Testis (tissue), 3 donors: ENCODE results near the gene XXYLT1. TPM values are rescaled to one million over a fixed set of nuclear protein-coding genes. Genes with fewer than 3 reads are reported as not detected.

Experiments used
- DNase-seq: peaks from one replicate; pipeline ENCODE4 v3.0.0-alpha.2; 2019
- H3K27ac ChIP-seq, 2 donors: fragments of 200-600 bp; sonication (generic); one replicate each; pipeline ENCODE4 v1.5.1; 2019
- H3K27me3 ChIP-seq: fragments of 200-600 bp; sonication (generic); one replicate; pipeline ENCODE4 v1.5.1; 2019
- H3K36me3 ChIP-seq: fragments of 200-600 bp; sonication (generic); one replicate; pipeline ENCODE4 v1.5.1; 2017; ENCODE audit warnings: low read depth; ENCODE audit errors: missing control alignments
- H3K4me1 ChIP-seq: fragments of 200-600 bp; sonication (generic); one replicate; pipeline ENCODE4 v1.5.1; 2019
- H3K4me3 ChIP-seq, 2 donors: fragments of 200-600 bp; sonication (generic); one replicate each; pipeline ENCODE4 v1.5.1; 2017 to 2019
- H3K9me3 ChIP-seq: fragments of 200-600 bp; sonication (generic); one replicate; pipeline ENCODE4 v1.5.1; 2017
- CTCF ChIP-seq, 3 experiments: fragments of 450-650 bp in 2 of 3; fragments of 200-600 bp in 1 of 3; sonication (generic) in 1 of 3; IDR thresholded peaks; one replicate each; pipeline ENCODE4 v1.5.1; 2016 to 2019; ENCODE audit warnings: antibody characterized with exemption in 3 of 3, mild to moderate bottlenecking in 2 of 3, moderate library complexity in 1 of 3
- POLR2A ChIP-seq: fragments of 450-650 bp; IDR thresholded peaks from one replicate; pipeline ENCODE4 v1.6.1; 2017; ENCODE audit warnings: antibody characterized with exemption, mild to moderate bottlenecking, moderate library complexity
- WGBS, 2 donors: methylation state at CpG; one replicate each; pipeline ENCODE4 v1.1.5; 2018; 5-methylcytosine and 5-hydroxymethylcytosine counted together
- intact Hi-C: fragments of 100-400 bp; cut with DNase I; formaldehyde crosslinking; loops from one replicate; pipeline ENCODE4 v1.15.1; 2023; ENCODE audit warnings: low total_unique reads
- polyA plus RNA-seq: library from polyadenylated mRNA; stranded (reverse); fragments of 350-450 nt; fragmentation: Illumina TruSeq; extraction: RNeasy Lipid Tissue Mini Kit (QIAGEN cat#74804); gene quantifications from one replicate; pipeline ENCODE4 v1.2.3, GENCODE V29; 2014; ENCODE audit warnings: low read depth, low replicate concordance; ENCODE audit not compliant: insufficient read depth
- total RNA-seq, 2 donors: library from RNA; depleted of rRNA; stranded (reverse); fragments of >200 nt; gene quantifications; one replicate each; pipeline ENCODE4 v1.2.3, GENCODE V29; 2016

Gene XXYLT1
- total and polyA plus RNA-seq, 3 donors from 2014 or later: 7.2 to 12.5 (median 11.1) TPM

- H3K27me3 ChIP-seq: no peaks in the 10 kb centered on the region
- H3K36me3 ChIP-seq: no peaks in the 10 kb centered on the region
- no peaks in the 10 kb centered on the region for H3K9me3 ChIP-seq
- WGBS, 2 donors: 84 to 89% methylated on average over 24 to 35 of the region's 35 CpGs
- intact Hi-C loops: no loop called here
- no peaks in the 10 kb centered on the region for H3K4me1 ChIP-seq
- no peak for DNase-seq
- H3K4me3 ChIP-seq: no peak overlapping the region
- TF ChIP-seq CTCF (IDR thresholded peaks at IDR 0.05) (no peak), POLR2A (no peak)
- H3K27ac ChIP-seq: no peak overlapping the region
Observed at GRCh38 chr3:195075941-195076875, 194.8 kb downstream of the XXYLT1 start.

- Histone ChIP-seq H3K4me3 (no peak overlapping the region), H3K4me1 (no peaks in the 10 kb centered on the region), H3K27me3 (no peaks in the 10 kb centered on the region), H3K9me3 (no peaks in the 10 kb centered on the region), H3K36me3 (no peaks in the 10 kb centered on the region), H3K27ac (no peak overlapping the region)
- TF ChIP-seq POLR2A (no peak), CTCF (IDR thresholded peaks at IDR 0.05) (no peak)
- DNase-seq: no peak
- 85 to 94% methylated on average over 8 to 14 of the region's 14 CpGs for WGBS, 2 donors
- intact Hi-C loops: no loop called here
Observed at GRCh38 chr3:195075199-195075940, 195.6 kb downstream of the XXYLT1 start.

- no peaks in the 10 kb centered on the region for H3K4me1 ChIP-seq
- no peaks in the 10 kb centered on the region for H3K9me3 ChIP-seq
- H3K36me3 ChIP-seq: no peaks in the 10 kb centered on the region
- H3K27me3 ChIP-seq: no peaks in the 10 kb centered on the region
- H3K4me3 ChIP-seq: no peak overlapping the region
- DNase-seq: no peak
- no peak overlapping the region for H3K27ac ChIP-seq
- no peak for TF ChIP-seq CTCF (IDR thresholded peaks at IDR 0.05)
- no peak for TF ChIP-seq POLR2A
- intact Hi-C loops: no loop called here
- 87 to 90% methylated on average over 22 to 25 of the region's 25 CpGs for WGBS, 2 donors
Observed at GRCh38 chr3:195073866-195074860, 196.8 kb downstream of the XXYLT1 start.

- no peak for TF ChIP-seq CTCF (IDR thresholded peaks at IDR 0.05)
- Histone ChIP-seq H3K27me3 (no peaks in the 10 kb centered on the region), H3K36me3 (no peaks in the 10 kb centered on the region), H3K4me3 (no peak overlapping the region), H3K9me3 (no peaks in the 10 kb centered on the region), H3K27ac (no peak overlapping the region), H3K4me1 (no peaks in the 10 kb centered on the region)
- intact Hi-C loops: no loop called here
- DNase-seq: no peak
- WGBS, 2 donors: 94 to 96% methylated on average over 12 to 19 of the region's 19 CpGs
Observed at GRCh38 chr3:195072916-195073564, 197.9 kb downstream of the XXYLT1 start.
